GM12878 (cell line): ENCODE data around the gene CIAO2A.

Source experiments
- CHD2 ChIP-seq: IDR thresholded peaks from 2 replicates; pipeline ENCODE4 v1.6.1; 2011; ENCODE audit warnings: low read depth, low read length, improper control_type of control experiment, borderline replicate concordance
- CREB1 ChIP-seq: IDR thresholded peaks from 2 replicates; pipeline ENCODE4 v1.6.1; 2012; ENCODE audit warnings: low read depth, mild to moderate bottlenecking, inconsistent platforms
- MXI1 ChIP-seq: fragments of 150-350 bp; IDR thresholded peaks from 2 replicates; pipeline ENCODE4 v1.6.1; 2011; ENCODE audit warnings: low read depth, mild to moderate bottlenecking, inconsistent platforms, low read length, improper control_type of control experiment
- MYB ChIP-seq: fragments of 150-350 bp; IDR thresholded peaks from 2 replicates; pipeline ENCODE4 v1.6.1; 2014; ENCODE audit warnings: mild to moderate bottlenecking, low read depth, low read length, borderline replicate concordance
- NR2C1 ChIP-seq: fragments of 450-650 bp; IDR thresholded peaks from 2 replicates; pipeline ENCODE4 v1.6.1; 2017; ENCODE audit warnings: antibody characterized with exemption, mild to moderate bottlenecking, moderate library complexity
- PML ChIP-seq: IDR thresholded peaks from 2 replicates; pipeline ENCODE4 v1.6.1; 2012; ENCODE audit warnings: low read length, inconsistent platforms
- RAD21 ChIP-seq: IDR thresholded peaks from 2 replicates; pipeline ENCODE4 v1.6.1; 2011; ENCODE audit warnings: mild to moderate bottlenecking, low read depth, low read length, moderate library complexity; ENCODE audit not compliant: insufficient read depth
- RELA ChIP-seq: fragments of 450-650 bp; IDR thresholded peaks from 2 replicates; pipeline ENCODE4 v1.8.0; 2014; ENCODE audit warnings: borderline replicate concordance; ENCODE audit not compliant: partially characterized antibody
- SP1 ChIP-seq: IDR thresholded peaks from one replicate; pipeline ENCODE4 v1.6.1; 2011; ENCODE audit warnings: low read depth, low read length
- SUPT20H ChIP-seq: IDR thresholded peaks from 2 replicates; pipeline ENCODE4 v1.6.1; 2011; ENCODE audit warnings: low read depth, mild to moderate bottlenecking, low read length, moderate library complexity, borderline replicate concordance; ENCODE audit not compliant: control insufficient read depth
- ZZZ3 ChIP-seq: IDR thresholded peaks from 2 replicates; pipeline ENCODE4 v1.6.1; 2011; ENCODE audit warnings: low read depth; ENCODE audit not compliant: control insufficient read depth, insufficient read length
- TF ChIP-seq, protein P1 (sequence below), 3 experiments: IDR thresholded peaks in 2 of 3; conservative IDR thresholded peaks in 1 of 3; 2 replicates each; pipeline ENCODE4 v1.5.1; 2011; ENCODE audit warnings: low read depth in 3 of 3, low read length in 3 of 3, mild to moderate bottlenecking in 3 of 3, control low read depth in 2 of 3, moderate library complexity in 2 of 3, inconsistent platforms in 1 of 3, mixed read lengths in 1 of 3; ENCODE audit not compliant: control insufficient read depth in 2 of 3, insufficient read depth in 1 of 3; ENCODE audit errors: extremely low read depth in 1 of 3
- TF ChIP-seq, protein P2 (sequence below): IDR thresholded peaks from 2 replicates; pipeline ENCODE4 v1.6.1; 2012; ENCODE audit warnings: mild to moderate bottlenecking, low read depth, low read length

DNA sequence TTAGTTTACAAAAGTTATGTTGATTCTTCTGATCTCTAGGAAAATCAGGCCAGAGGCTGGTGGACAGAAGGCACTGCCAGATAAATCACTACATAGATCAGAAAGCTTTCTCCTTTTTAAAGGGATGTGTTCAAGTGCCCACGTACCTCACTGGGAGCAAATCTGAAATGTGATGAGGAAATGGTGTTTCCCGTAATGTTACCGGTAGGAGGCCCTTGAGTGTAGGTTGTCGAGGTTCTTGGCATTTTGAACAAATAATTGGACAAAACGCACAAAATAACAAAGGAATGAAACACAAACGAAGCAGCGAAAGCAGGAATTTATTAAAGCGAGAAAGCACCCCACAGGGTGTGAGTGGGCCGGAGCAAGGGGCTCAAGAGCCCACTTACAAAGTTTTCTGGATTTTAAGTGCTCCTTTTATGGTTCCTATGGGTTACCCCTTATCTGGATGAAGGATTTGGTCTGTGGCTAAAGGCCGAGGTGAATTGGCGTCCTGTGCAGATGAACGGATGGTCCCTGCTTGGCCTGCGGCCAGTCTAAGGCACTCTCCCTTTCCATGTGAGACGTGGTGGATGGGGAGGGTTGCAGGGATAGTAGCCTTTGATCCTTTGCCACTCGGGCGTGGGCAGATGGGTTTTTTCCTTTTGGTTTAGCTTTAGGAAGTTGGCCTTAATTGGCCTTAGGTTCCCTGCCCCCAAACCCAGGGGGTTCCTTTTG is 3.2 kb upstream of the CIAO2A start:
- TF ChIP-seq, protein P1, sequence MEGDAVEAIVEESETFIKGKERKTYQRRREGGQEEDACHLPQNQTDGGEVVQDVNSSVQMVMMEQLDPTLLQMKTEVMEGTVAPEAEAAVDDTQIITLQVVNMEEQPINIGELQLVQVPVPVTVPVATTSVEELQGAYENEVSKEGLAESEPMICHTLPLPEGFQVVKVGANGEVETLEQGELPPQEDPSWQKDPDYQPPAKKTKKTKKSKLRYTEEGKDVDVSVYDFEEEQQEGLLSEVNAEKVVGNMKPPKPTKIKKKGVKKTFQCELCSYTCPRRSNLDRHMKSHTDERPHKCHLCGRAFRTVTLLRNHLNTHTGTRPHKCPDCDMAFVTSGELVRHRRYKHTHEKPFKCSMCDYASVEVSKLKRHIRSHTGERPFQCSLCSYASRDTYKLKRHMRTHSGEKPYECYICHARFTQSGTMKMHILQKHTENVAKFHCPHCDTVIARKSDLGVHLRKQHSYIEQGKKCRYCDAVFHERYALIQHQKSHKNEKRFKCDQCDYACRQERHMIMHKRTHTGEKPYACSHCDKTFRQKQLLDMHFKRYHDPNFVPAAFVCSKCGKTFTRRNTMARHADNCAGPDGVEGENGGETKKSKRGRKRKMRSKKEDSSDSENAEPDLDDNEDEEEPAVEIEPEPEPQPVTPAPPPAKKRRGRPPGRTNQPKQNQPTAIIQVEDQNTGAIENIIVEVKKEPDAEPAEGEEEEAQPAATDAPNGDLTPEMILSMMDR (IDR thresholded peaks at IDR 0.05 in 2 of 3, conservative IDR thresholded peaks at IDR 0.05 in 1 of 3; ENCODE audit: control insufficient read depth in 2 of 3, extremely low read depth in 1 of 3, insufficient read depth in 1 of 3, low read depth in 3 of 3, low read length in 3 of 3) = peak in 2 of 3 experiments; percentile 11; a peak in 2 of 6 replicates
- TF ChIP-seq PML (no peak), CREB1 (no peak), SUPT20H (no peak), RELA (no peak), ZZZ3 (no peak), MYB (no peak), NR2C1 (no peak), RAD21 (0 out of 2 replicates have a peak, but pooled peaks have one; percentile 7), MXI1 (no peak), CHD2 (no peak), SP1 (no peak)
- TF ChIP-seq, protein P2, sequence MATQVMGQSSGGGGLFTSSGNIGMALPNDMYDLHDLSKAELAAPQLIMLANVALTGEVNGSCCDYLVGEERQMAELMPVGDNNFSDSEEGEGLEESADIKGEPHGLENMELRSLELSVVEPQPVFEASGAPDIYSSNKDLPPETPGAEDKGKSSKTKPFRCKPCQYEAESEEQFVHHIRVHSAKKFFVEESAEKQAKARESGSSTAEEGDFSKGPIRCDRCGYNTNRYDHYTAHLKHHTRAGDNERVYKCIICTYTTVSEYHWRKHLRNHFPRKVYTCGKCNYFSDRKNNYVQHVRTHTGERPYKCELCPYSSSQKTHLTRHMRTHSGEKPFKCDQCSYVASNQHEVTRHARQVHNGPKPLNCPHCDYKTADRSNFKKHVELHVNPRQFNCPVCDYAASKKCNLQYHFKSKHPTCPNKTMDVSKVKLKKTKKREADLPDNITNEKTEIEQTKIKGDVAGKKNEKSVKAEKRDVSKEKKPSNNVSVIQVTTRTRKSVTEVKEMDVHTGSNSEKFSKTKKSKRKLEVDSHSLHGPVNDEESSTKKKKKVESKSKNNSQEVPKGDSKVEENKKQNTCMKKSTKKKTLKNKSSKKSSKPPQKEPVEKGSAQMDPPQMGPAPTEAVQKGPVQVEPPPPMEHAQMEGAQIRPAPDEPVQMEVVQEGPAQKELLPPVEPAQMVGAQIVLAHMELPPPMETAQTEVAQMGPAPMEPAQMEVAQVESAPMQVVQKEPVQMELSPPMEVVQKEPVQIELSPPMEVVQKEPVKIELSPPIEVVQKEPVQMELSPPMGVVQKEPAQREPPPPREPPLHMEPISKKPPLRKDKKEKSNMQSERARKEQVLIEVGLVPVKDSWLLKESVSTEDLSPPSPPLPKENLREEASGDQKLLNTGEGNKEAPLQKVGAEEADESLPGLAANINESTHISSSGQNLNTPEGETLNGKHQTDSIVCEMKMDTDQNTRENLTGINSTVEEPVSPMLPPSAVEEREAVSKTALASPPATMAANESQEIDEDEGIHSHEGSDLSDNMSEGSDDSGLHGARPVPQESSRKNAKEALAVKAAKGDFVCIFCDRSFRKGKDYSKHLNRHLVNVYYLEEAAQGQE = no peak
